Lower leg skin (tissue), 3 donors: ENCODE data around the gene TDRD3.

Experiments
- CTCF ChIP-seq, 3 donors: fragments of 450-650 bp; IDR thresholded peaks; one replicate each; pipeline ENCODE4 v1.5.1; 2016; ENCODE audit warnings: antibody characterized with exemption in 3 of 3, mild to moderate bottlenecking in 3 of 3, moderate library complexity in 2 of 3
- POLR2A ChIP-seq, 2 donors: fragments of 450-650 bp; IDR thresholded peaks; one replicate each; pipeline ENCODE4 v1.6.1; 2016 to 2017; ENCODE audit warnings: antibody characterized with exemption in 2 of 2, mild to moderate bottlenecking in 1 of 2, moderate library complexity in 1 of 2

GRCh38 chr13:60572855-60573254 lies 175.8 kb downstream of the TDRD3 start:
- TF ChIP-seq POLR2A (IDR thresholded peaks at IDR 0.05): no peak
- TF ChIP-seq CTCF (IDR thresholded peaks at IDR 0.05): no peak
